ENCODE measurements around the gene RXRA.

Gene RXRA

GRCh38 chr9:134333874-134334581, 7.8 kb downstream of the RXRA start (continued):
- TF ChIP-seq ZNF518A (tag by site-specific recombination; conservative IDR thresholded peaks at IDR 0.05; ENCODE audit: low read depth) (no peak), ZNF16 (tag by site-specific recombination; IDR thresholded peaks at IDR 0.05; ENCODE audit: low read depth) (no peak), ZNF335 (tag by site-specific recombination; conservative IDR thresholded peaks at IDR 0.05) (no peak), PATZ1 (tag by site-specific recombination; IDR thresholded peaks at IDR 0.05) (no peak), ZNF488 (tag by site-specific recombination; IDR thresholded peaks at IDR 0.05) (no peak), YY2 (tag by site-specific recombination; IDR thresholded peaks at IDR 0.05) (no peak), ZBTB8A (tag by site-specific recombination; IDR thresholded peaks at IDR 0.05) (peak; percentile 55; the same call in 1 of the 2 replicates), CTCF (tag by site-specific recombination; IDR thresholded peaks at IDR 0.05) (no peak)

- ChIA-PET POLR2A (no interaction called here), CTCF (interaction anchor here (0.6 kb wide), 2 partner anchors 16 to 74 kb away, joined by 3 read pairs; no protein-coding TSS in a partner anchor)
- no peak overlapping the region for H3K27ac ChIP-seq (ENCODE audit: extremely low read depth, low read depth, low read length)
- no peaks in the 10 kb centered on the region for H3K9me3 ChIP-seq (ENCODE audit: control insufficient read depth, insufficient read depth, low read depth, low read length)
- H3K4me3 ChIP-seq (ENCODE audit: low read depth, low read length): no peak overlapping the region
- H3K4me1 ChIP-seq (ENCODE audit: control insufficient read depth, insufficient read depth, low read length): no peaks in the 10 kb centered on the region
- no peaks in the 10 kb centered on the region for H3K36me3 ChIP-seq (ENCODE audit: control insufficient read depth in 2 of 2, insufficient read depth in 1 of 2, low read length in 2 of 2)
- TF ChIP-seq ZNF555 (tag by site-specific recombination; conservative IDR thresholded peaks at IDR 0.05) (no peak), ZNF76 (tag by site-specific recombination; IDR thresholded peaks at IDR 0.05; ENCODE audit: borderline replicate concordance, low read depth) (no peak), EGR2 (tag by site-specific recombination; IDR thresholded peaks at IDR 0.05; ENCODE audit: low read depth) (peak; percentile 92), ZNF530 (tag by site-specific recombination; IDR thresholded peaks at IDR 0.05; ENCODE audit: low read depth) (no peak), ZNF585B (tag by site-specific recombination; IDR thresholded peaks at IDR 0.05) (no peak), KLF9 (tag by site-specific recombination; IDR thresholded peaks at IDR 0.05; ENCODE audit: low read depth) (no peak), ZNF449 (tag by site-specific recombination; IDR thresholded peaks at IDR 0.05) (no peak), ZNF26 (tag by site-specific recombination; IDR thresholded peaks at IDR 0.05) (no peak), ZNF223 (tag by site-specific recombination; IDR thresholded peaks at IDR 0.05) (no peak), GLIS1 (tag by site-specific recombination; IDR thresholded peaks at IDR 0.05) (peak; percentile 91), HOXC10 (CRISPR knock-in tag; IDR thresholded peaks at IDR 0.05) (no peak)
Observed at GRCh38 chr9:134335061-134335460, 8.8 kb downstream of the RXRA start.

Data from HEK293 (cell line).